Activated CD4-positive, alpha-beta T cell treated with anti-CD3 and anti-CD28 coated beads, Interleukin-2, amount 10 ng/mL, durations not matched to agents 24 days and 14 days (primary cell): Measurements from ENCODE around the gene SLC32A1. TPM values are rescaled to one million over a fixed set of nuclear protein-coding genes. Genes with fewer than 3 reads are reported as not detected.

Experiments
- DNase-seq: peaks from one replicate; pipeline ENCODE4 v3.0.0; 2022
- H3K27ac Mint-ChIP-seq: one replicate; pipeline ENCODE4 v1.8.0; 2022; ENCODE audit warnings: mild to moderate bottlenecking, mixed read lengths
- H3K27me3 Mint-ChIP-seq: one replicate; pipeline ENCODE4 v1.8.0; 2022; ENCODE audit warnings: mixed read lengths
- H3K36me3 Mint-ChIP-seq: one replicate; pipeline ENCODE4 v1.8.0; 2022; ENCODE audit warnings: low read depth, mild to moderate bottlenecking, mixed read lengths
- H3K4me1 Mint-ChIP-seq: one replicate; pipeline ENCODE4 v1.8.0; 2021; ENCODE audit warnings: mixed read lengths
- H3K4me3 Mint-ChIP-seq: one replicate; pipeline ENCODE4 v1.8.0; 2022; ENCODE audit warnings: mild to moderate bottlenecking, moderate library complexity, mixed read lengths
- H3K9me3 Mint-ChIP-seq: one replicate; pipeline ENCODE4 v1.8.0; 2021; ENCODE audit warnings: mixed read lengths
- intact Hi-C: fragments of 100-400 bp; cut with micrococcal nuclease; formaldehyde crosslinking; loops from one replicate; pipeline ENCODE4 v1.15.1; 2023
- total RNA-seq: library from RNA; stranded (reverse); gene quantifications from 2 replicates; pipeline ENCODE4 v1.2.3, GENCODE V29; 2022

The SLC32A1 gene
- total RNA-seq, 1 donor from 2014 or later, result not detected

DNA sequence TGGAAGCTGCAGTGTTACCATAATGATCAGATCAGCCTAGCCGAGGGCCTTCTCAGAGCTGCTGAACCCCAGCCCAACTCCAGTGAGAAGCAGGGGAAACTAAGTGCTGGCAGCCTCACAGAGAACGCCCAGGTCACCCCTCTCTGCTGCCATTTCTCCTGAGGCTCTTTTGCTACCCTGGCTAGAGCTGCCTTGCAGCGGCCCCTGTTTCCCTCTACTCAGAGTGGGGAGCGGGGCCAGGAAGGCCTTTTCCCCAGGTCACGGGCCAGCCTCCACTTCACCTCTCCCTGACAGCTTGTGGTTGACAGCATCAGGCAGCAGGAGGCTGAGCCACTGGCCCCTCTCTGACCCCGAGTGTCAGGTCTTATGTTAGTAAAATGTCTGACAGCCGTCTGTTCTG is 46.7 kb downstream of the SLC32A1 start:
- no peak overlapping the region for H3K4me3 Mint-ChIP-seq
- peaks cover 65% of the 10 kb centered on the region for H3K36me3 Mint-ChIP-seq
- H3K4me1 Mint-ChIP-seq, result peaks cover 2% of the 10 kb centered on the region
- intact Hi-C loops, result no loop called here
- H3K27me3 Mint-ChIP-seq, result no peaks in the 10 kb centered on the region
- no peak overlapping the region for H3K27ac Mint-ChIP-seq
- H3K9me3 Mint-ChIP-seq, result peaks cover 7% of the 10 kb centered on the region
- no peak for DNase-seq

GRCh38 chr20:38771621-38772020 is 47.3 kb downstream of the SLC32A1 start:
- intact Hi-C loops, result no loop called here
- no peak for DNase-seq
- Mint-ChIP-seq H3K36me3 (peaks cover 60% of the 10 kb centered on the region), H3K9me3 (peaks cover 7% of the 10 kb centered on the region), H3K4me1 (peaks cover 3% of the 10 kb centered on the region), H3K27me3 (no peaks in the 10 kb centered on the region), H3K27ac (no peak overlapping the region), H3K4me3 (no peak overlapping the region)

DNA sequence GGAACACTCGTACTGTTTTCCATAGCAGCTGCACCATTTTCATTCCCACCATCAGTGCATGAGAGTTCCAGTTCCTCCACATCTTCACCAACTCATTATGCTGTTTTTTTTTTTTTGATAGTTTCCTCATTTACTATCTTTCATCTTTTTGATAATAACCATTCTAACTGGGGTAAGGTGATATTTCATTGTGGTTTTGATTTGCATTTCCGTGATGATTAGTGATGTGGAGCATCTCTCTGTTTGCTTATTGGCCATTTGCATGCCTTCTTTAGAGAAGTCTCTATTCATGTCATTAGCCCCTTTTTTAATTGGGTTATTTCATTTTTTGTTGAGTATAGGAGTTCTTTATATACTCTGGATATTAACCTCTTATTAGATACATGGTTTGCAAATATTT is 49.9 kb downstream of the SLC32A1 start:
- peaks cover 3% of the 10 kb centered on the region for H3K4me1 Mint-ChIP-seq
- H3K36me3 Mint-ChIP-seq, result peaks cover 55% of the 10 kb centered on the region
- no peak overlapping the region for H3K4me3 Mint-ChIP-seq
- DNase-seq, result no peak
- no peak overlapping the region for H3K27ac Mint-ChIP-seq
- intact Hi-C loops, result no loop called here
- H3K27me3 Mint-ChIP-seq, result no peaks in the 10 kb centered on the region
- peaks cover 7% of the 10 kb centered on the region for H3K9me3 Mint-ChIP-seq

GRCh38 chr20:38776363-38776762 is 52.1 kb downstream of the SLC32A1 start:
- no peak overlapping the region for H3K27ac Mint-ChIP-seq
- DNase-seq, result no peak
- intact Hi-C loops, result no loop called here
- peaks cover 7% of the 10 kb centered on the region for H3K9me3 Mint-ChIP-seq
- H3K36me3 Mint-ChIP-seq, result peaks cover 42% of the 10 kb centered on the region
- no peaks in the 10 kb centered on the region for H3K27me3 Mint-ChIP-seq
- no peak overlapping the region for H3K4me3 Mint-ChIP-seq
- H3K4me1 Mint-ChIP-seq, result peaks cover 9% of the 10 kb centered on the region

Other genes starting within 250 kb of the SLC32A1 start
- gene ADIG, start 143.3 kb upstream of the SLC32A1 start, total RNA-seq, result not detected in 2 replicates
- not detected in 2 replicates for gene ARHGAP40, start 122.7 kb upstream of the SLC32A1 start, total RNA-seq
- gene ACTR5, start 24.0 kb downstream of the SLC32A1 start, total RNA-seq, result 15.2 and 15.8 TPM in 2 replicates
- gene PPP1R16B, start 81.2 kb downstream of the SLC32A1 start, total RNA-seq, result 133 TPM in 2 replicates
- 12.9 and 13.7 TPM in 2 replicates for gene FAM83D, start 201.9 kb downstream of the SLC32A1 start, total RNA-seq
- 15.9 and 18.3 TPM in 2 replicates for gene DHX35, start 237.9 kb downstream of the SLC32A1 start, total RNA-seq